Endothelial cell of umbilical vein (primary cell): ENCODE measurements around the gene SULT2B1. TPM values are rescaled to one million over a fixed set of nuclear protein-coding genes. Genes with fewer than 3 reads are reported as not detected.

Source experiments
- BruUV-seq: library from RNA; stranded (reverse); fragments of 400-500 nt; replicated peaks from 2 replicates; lab custom pipeline; 2021; lab: Mats Ljungman, UMichigan
- CTCF ChIA-PET: fragments of 300-600, 350-600 bp; sonication (Branson Sonifier 250); formaldehyde crosslinking; loops from one replicate; lab custom pipeline; 2021; ENCODE audit warnings: antibody characterized with exemption, inconsistent platforms; lab: Charles Lee
- POLR2A ChIA-PET: fragments of 300-600, 350-600 bp; sonication (Branson Sonifier 250); formaldehyde crosslinking; loops from one replicate; lab custom pipeline; 2021; ENCODE audit warnings: antibody characterized with exemption, inconsistent platforms; lab: Charles Lee
- DNase-seq: peaks from one replicate; pipeline ENCODE4 v3.0.0-alpha.2; 2011; ENCODE audit warnings: low read depth, low spot score
- FAIRE-seq: peaks from 2 replicates; lab custom pipeline; 2011; peaks lifted over from hg19 to GRCh38; lab: Jason Lieb, UNC
- H2AFZ ChIP-seq: 2 replicates; pipeline ENCODE4 v1.6.0; 2012; ENCODE audit warnings: low read depth, low read length, control low read depth, inconsistent platforms
- H3K27ac ChIP-seq: 2 replicates; pipeline ENCODE4 v1.5.1; 2011; ENCODE audit warnings: low read depth, mild to moderate bottlenecking, control low read depth, low read length, moderate library complexity; ENCODE audit not compliant: insufficient read depth
- H3K27me3 ChIP-seq, 2 experiments: 2 replicates each; pipeline versions ENCODE4 v1.6.0 to v1.6.1; 2011; ENCODE audit warnings: low read length in 2 of 2, mixed read lengths in 1 of 2; ENCODE audit not compliant: control insufficient read depth in 2 of 2, insufficient read depth in 2 of 2
- H3K36me3 ChIP-seq, 2 experiments: 2 replicates in 1 of 2; 3 replicates in 1 of 2; pipeline ENCODE4 v1.5.1; 2011; ENCODE audit warnings: low read length in 2 of 2, mild to moderate bottlenecking in 1 of 2, moderate library complexity in 1 of 2; ENCODE audit not compliant: control insufficient read depth in 2 of 2, insufficient read depth in 2 of 2; ENCODE audit errors: extremely low read depth in 1 of 2
- H3K4me1 ChIP-seq: 3 replicates; pipeline ENCODE4 v1.5.1; 2011; ENCODE audit warnings: mild to moderate bottlenecking, low read length; ENCODE audit not compliant: control insufficient read depth, insufficient read depth; ENCODE audit errors: extremely low read depth
- H3K4me2 ChIP-seq: 2 replicates; pipeline ENCODE4 v1.6.1; 2011; ENCODE audit warnings: low read length, control low read depth, mixed read lengths; ENCODE audit not compliant: insufficient read depth
- H3K4me3 ChIP-seq, 3 experiments: fragments of 200-600 bp in 1 of 3; sonication (generic), shearing (Covaris generic) in 1 of 3; replicated peaks in 1 of 3; 2 replicates each; pipeline ENCODE4 v1.5.1; 2011 to 2016; ENCODE audit warnings: control low read depth in 3 of 3, low read length in 3 of 3, mild to moderate bottlenecking in 2 of 3, inconsistent platforms in 1 of 3, low read depth in 1 of 3, moderate library complexity in 1 of 3; ENCODE audit not compliant: insufficient read depth in 1 of 3
- H3K79me2 ChIP-seq: 2 replicates; pipeline ENCODE4 v1.6.0; 2012; ENCODE audit warnings: low read length, inconsistent platforms; ENCODE audit not compliant: control insufficient read depth, insufficient read depth
- H3K9ac ChIP-seq: replicated peaks from 2 replicates; pipeline ENCODE3; 2011; ENCODE audit warnings: low read length, control low read depth; ENCODE audit not compliant: insufficient read depth; ENCODE audit errors: extremely low read depth
- H3K9me1 ChIP-seq: replicated peaks from 3 replicates; pipeline ENCODE4 v1.6.0; 2011; ENCODE audit warnings: mild to moderate bottlenecking, low read length; ENCODE audit not compliant: control insufficient read depth, insufficient read depth; ENCODE audit errors: extremely low read depth
- H3K9me3 ChIP-seq: replicated peaks from 2 replicates; pipeline ENCODE4 v1.5.1; 2012; ENCODE audit warnings: low read length, inconsistent platforms; ENCODE audit not compliant: control insufficient read depth, insufficient read depth
- H4K20me1 ChIP-seq: replicated peaks from 2 replicates; pipeline ENCODE3; 2011; ENCODE audit warnings: mild to moderate bottlenecking, low read length; ENCODE audit not compliant: control insufficient read depth, insufficient read depth; ENCODE audit errors: extremely low read depth
- EZH2 ChIP-seq: IDR thresholded peaks from 2 replicates; pipeline ENCODE4 v1.6.1; 2012; ENCODE audit warnings: borderline replicate concordance, low read depth, mild to moderate bottlenecking, moderate library complexity, low read length, inconsistent platforms; ENCODE audit not compliant: severe bottlenecking
- GATA2 ChIP-seq: IDR thresholded peaks from 2 replicates; pipeline ENCODE4 v1.7.0; 2011; ENCODE audit warnings: low read depth, mild to moderate bottlenecking, moderate library complexity, mixed read lengths, low read length; ENCODE audit not compliant: insufficient read length, insufficient read depth
- MYC ChIP-seq: IDR thresholded peaks from one replicate; pipeline ENCODE4 v1.6.1; 2011; ENCODE audit warnings: mild to moderate bottlenecking, low read depth, low read length
- POLR2AphosphoS5 ChIP-seq: IDR thresholded peaks from 2 replicates; pipeline ENCODE4 v1.6.1; 2012; ENCODE audit warnings: low read depth, mild to moderate bottlenecking, control low read depth, low read length, moderate library complexity; ENCODE audit not compliant: insufficient read depth
- dilution Hi-C: fragments of 300-500 bp; cut with MboI; formaldehyde crosslinking; loops from one replicate; pipeline ENCODE4 v1.15.0; 2019; ENCODE audit warnings: low sequenced_read_pairs; ENCODE audit not compliant: extremely low pct_ligation_motif_present
- intact Hi-C: fragments of 100-400 bp; cut with micrococcal nuclease; formaldehyde crosslinking; loops from one replicate; pipeline ENCODE4 v1.10.0; 2022
- polyA plus RNA-seq, 4 experiments: library from polyadenylated mRNA; depleted of rRNA in 3 of 4; stranded (reverse) in 3 of 4; unstranded in 1 of 4; fragments of >200 nt; gene quantifications; 2 replicates each; pipeline versions ENCODE4 v1.2.1 to v1.2.3, GENCODE V29; 2011 to 2012; ENCODE audit warnings: missing spikeins in 1 of 4
- total RNA-seq: library from RNA; stranded (reverse); gene quantifications from 2 replicates; pipeline ENCODE4 v1.2.3, GENCODE V29; 2021
- TF ChIP-seq, protein P1 (sequence below), 2 donors: IDR thresholded peaks; 1 replicate in 1 of 2; 2 replicates in 1 of 2; pipeline ENCODE4 v1.5.1; 2011; ENCODE audit warnings: low read length in 2 of 2, mild to moderate bottlenecking in 2 of 2, moderate library complexity in 2 of 2, control low read depth in 1 of 2, inconsistent platforms in 1 of 2, low read depth in 1 of 2; ENCODE audit not compliant: insufficient read depth in 1 of 2; ENCODE audit errors: extremely low read depth in 1 of 2
- TF ChIP-seq, protein P2 (sequence below): IDR thresholded peaks from 2 replicates; pipeline ENCODE4 v1.6.1; 2011; ENCODE audit not compliant: insufficient read depth, insufficient read length

SULT2B1 gene
- total and polyA plus RNA-seq, 2 donors (not counting 3 experiments of a cell fraction or from before 2014, with no cell fraction given) = not detected

DNA sequence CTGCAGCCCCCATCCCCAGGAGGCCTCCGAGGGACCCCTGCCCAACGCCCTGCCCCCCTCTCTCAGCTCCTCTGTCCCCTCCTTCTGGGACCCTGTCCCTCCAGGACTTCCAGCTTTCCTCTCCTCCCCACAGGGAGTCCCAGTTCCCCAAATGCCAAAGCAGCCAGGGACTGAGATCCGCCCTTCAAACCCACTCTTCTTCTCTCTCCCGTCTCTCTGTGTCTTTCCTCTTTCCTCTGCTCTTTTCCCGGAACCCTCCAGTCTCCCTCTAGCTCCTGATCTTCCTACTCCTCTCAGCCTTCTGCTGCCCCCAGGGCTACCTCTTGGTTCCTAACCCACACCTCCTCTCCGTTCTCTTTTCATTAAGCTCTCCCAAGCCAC is 93.6 kb downstream of the SULT2B1 start:
- TF ChIP-seq MYC = no peak
- peak; percentile 52 for TF ChIP-seq EZH2
- Histone ChIP-seq H3K27ac (no peak overlapping the region), H3K4me3 (peak overlapping the region in 1 of 3 experiments; percentile 40), H3K9ac (no peak overlapping the region), H3K79me2 (no peaks in the 10 kb centered on the region), H3K36me3 (no peaks in the 10 kb centered on the region), H3K27me3 (peaks cover 0 to 2% of the 10 kb centered on the region in 2 experiments), H2AFZ (peak overlapping the region; percentile 36), H3K9me3 (no peaks in the 10 kb centered on the region), H3K4me1 (peaks cover 9% of the 10 kb centered on the region), H4K20me1 (no peaks in the 10 kb centered on the region), H3K4me2 (peak overlapping the region; percentile 72), H3K9me1 (no peaks in the 10 kb centered on the region)
- no TSS peak for BruUV-seq
- FAIRE-seq (no peak), DNase-seq (no peak)
- ChIA-PET POLR2A (interaction anchor here (0.6 to 1.7 kb wide), 4 partner anchors 26 to 166 kb away, joined by 3 to 7 read pairs (median 3); partner anchors contain the start of genes IZUMO1, RPL18 and SPHK2), CTCF (interaction anchor here (0.6 to 2.7 kb wide), 25 partner anchors 10 to 325 kb away, joined by 3 to 41 read pairs (median 8); partner anchors contain the start of genes FUT2, HSD17B14, IZUMO1 and NTN5)
- dilution Hi-C loops (no loop called here), intact Hi-C loops (no loop called here)

DNA sequence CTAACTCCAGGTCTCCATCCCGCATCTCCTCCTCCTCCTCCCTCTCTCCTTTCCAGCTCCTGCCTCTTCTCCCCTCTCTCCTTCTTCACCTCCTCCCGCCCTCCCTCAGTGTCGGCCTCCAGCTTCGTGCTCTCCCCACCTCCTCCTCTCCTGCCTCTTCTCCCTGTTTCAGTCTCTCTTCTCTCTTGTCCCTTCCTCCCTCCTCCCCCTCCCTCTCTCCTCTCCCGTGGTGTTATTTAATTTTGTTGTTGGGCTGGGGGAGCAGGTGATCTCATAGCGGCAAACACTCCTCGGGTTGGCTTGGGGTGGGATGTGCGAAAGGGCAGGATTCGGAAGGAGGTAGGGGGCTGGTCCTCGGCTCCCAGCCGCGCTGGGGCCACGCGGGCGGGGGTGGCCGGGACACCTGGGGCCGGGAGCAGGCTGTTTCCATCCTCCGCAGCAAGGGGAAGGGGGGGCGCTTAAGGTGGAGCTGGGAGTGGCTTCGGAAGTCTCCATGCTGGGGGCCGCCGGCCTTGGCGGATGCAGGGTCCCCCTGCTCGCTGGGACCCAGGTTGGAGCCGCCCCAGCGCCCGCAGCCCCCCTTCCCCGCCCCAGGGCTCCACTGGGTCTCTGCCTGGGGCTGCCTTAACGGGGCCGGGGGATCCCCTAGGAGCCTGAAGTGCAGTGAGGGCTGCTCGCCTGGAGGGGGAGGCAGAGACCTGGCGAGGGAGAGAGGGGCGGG is 94.2 kb downstream of the SULT2B1 start, which contains the start of gene CA11:
CA11 (minus strand) TSS at position 187 of the 721 bp plus-strand sequence. CDS start 555 bp downstream, outside the sequence.
- peak within 1 kb of the TSS; percentile 58 for H2AFZ ChIP-seq
- intact Hi-C loops = loop anchor here (1.0 to 2.0 kb wide), 7 partner anchors 8 to 196 kb away; no protein-coding TSS in a partner anchor
- no peaks in the 10 kb centered on the region for H4K20me1 ChIP-seq
- dilution Hi-C loops = no loop called here
- FAIRE-seq (peak; percentile 50), DNase-seq (peak; percentile 84)
- peaks cover 9% of the 10 kb centered on the region for H3K4me1 ChIP-seq
- ChIA-PET POLR2A (interaction anchor here (0.6 to 1.7 kb wide), 4 partner anchors 26 to 166 kb away, joined by 3 to 7 read pairs (median 3); partner anchors contain the start of genes IZUMO1, RPL18 and SPHK2), CTCF (interaction anchor here (0.6 to 2.7 kb wide), 25 partner anchors 10 to 324 kb away, joined by 3 to 41 read pairs (median 8); partner anchors contain the start of genes FUT2, HSD17B14, IZUMO1 and NTN5)
- no peaks in the 10 kb centered on the region for H3K79me2 ChIP-seq
- peak within 1 kb of the TSS; percentile 72 for H3K4me2 ChIP-seq
- TF ChIP-seq MYC (no peak), GATA2 (no peak), POLR2AphosphoS5 (no peak)
- TF ChIP-seq, protein P1, sequence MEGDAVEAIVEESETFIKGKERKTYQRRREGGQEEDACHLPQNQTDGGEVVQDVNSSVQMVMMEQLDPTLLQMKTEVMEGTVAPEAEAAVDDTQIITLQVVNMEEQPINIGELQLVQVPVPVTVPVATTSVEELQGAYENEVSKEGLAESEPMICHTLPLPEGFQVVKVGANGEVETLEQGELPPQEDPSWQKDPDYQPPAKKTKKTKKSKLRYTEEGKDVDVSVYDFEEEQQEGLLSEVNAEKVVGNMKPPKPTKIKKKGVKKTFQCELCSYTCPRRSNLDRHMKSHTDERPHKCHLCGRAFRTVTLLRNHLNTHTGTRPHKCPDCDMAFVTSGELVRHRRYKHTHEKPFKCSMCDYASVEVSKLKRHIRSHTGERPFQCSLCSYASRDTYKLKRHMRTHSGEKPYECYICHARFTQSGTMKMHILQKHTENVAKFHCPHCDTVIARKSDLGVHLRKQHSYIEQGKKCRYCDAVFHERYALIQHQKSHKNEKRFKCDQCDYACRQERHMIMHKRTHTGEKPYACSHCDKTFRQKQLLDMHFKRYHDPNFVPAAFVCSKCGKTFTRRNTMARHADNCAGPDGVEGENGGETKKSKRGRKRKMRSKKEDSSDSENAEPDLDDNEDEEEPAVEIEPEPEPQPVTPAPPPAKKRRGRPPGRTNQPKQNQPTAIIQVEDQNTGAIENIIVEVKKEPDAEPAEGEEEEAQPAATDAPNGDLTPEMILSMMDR (IDR thresholded peaks at IDR 0.05; ENCODE audit: extremely low read depth in 1 of 2, insufficient read depth in 1 of 2, low read depth in 1 of 2, low read length in 2 of 2) = peak; percentile 68 to 89
- TF ChIP-seq, protein P2, sequence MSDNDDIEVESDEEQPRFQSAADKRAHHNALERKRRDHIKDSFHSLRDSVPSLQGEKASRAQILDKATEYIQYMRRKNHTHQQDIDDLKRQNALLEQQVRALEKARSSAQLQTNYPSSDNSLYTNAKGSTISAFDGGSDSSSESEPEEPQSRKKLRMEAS = no peak
- H3K27me3 ChIP-seq = peaks cover 0 to 2% of the 10 kb centered on the region in 2 experiments
- no peak within 1 kb of the TSS for H3K27ac ChIP-seq
- no peaks in the 10 kb centered on the region for H3K36me3 ChIP-seq
- peak within 1 kb of the TSS; percentile 40 to 46 (median 46) for H3K4me3 ChIP-seq
- H3K9me1 ChIP-seq = no peaks in the 10 kb centered on the region
- H3K9me3 ChIP-seq = no peaks in the 10 kb centered on the region
- BruUV-seq = no TSS peak
- H3K9ac ChIP-seq = peak within 1 kb of the TSS; percentile 28
